Panc1 (cell line): ENCODE results near the gene MRAS. TPM values are rescaled to one million over a fixed set of nuclear protein-coding genes. Genes with fewer than 3 reads are reported as not detected.

Source experiments
- ATAC-seq: fragments of 200-7000 bp; cut with Tn5 transposase; 2 replicates; pipeline ENCODE4 v1.9.1; 2020; ENCODE audit warnings: mild to moderate bottlenecking, moderate library complexity
- BruUV-seq: library from RNA; stranded (reverse); fragments of 400-500 nt; replicated peaks from 2 replicates; lab custom pipeline; 2021; lab: Mats Ljungman, UMichigan
- CTCF ChIA-PET: fragments of 300-600 bp; sonication (Branson Sonifier 250); formaldehyde crosslinking; loops from one replicate; lab custom pipeline; 2022; ENCODE audit warnings: antibody characterized with exemption; lab: Charles Lee
- POLR2A ChIA-PET: fragments of 300-600 bp; sonication (Branson Sonifier 250); formaldehyde crosslinking; loops from one replicate; lab custom pipeline; 2022; ENCODE audit warnings: antibody characterized with exemption; lab: Charles Lee
- DNase-seq: peaks from one replicate; pipeline ENCODE4 v3.0.0-alpha.2; 2010; ENCODE audit warnings: low read depth, low spot score
- H3K27ac ChIP-seq: 2 replicates; pipeline ENCODE4 v1.5.1; 2011; ENCODE audit warnings: mild to moderate bottlenecking, low read length, inconsistent platforms
- H3K27me3 ChIP-seq: fragments of 200-500 bp; sonication (Bioruptor generic); 2 replicates; pipeline ENCODE4 v1.6.0; 2014; ENCODE audit warnings: low read length, inconsistent platforms; ENCODE audit not compliant: control insufficient read depth, insufficient read depth
- H3K36me3 ChIP-seq: fragments of 200-500 bp; sonication (Bioruptor generic); 2 replicates; pipeline ENCODE4 v1.5.1; 2014; ENCODE audit warnings: inconsistent platforms, mild to moderate bottlenecking, low read length, moderate library complexity; ENCODE audit not compliant: control insufficient read depth, insufficient read depth
- H3K4me1 ChIP-seq: 2 replicates; pipeline ENCODE4 v1.5.1; 2011; ENCODE audit warnings: inconsistent platforms, mild to moderate bottlenecking, low read length, moderate library complexity; ENCODE audit not compliant: control insufficient read depth, insufficient read depth
- H3K4me3 ChIP-seq, 2 experiments: 2 replicates each; pipeline ENCODE4 v1.5.1; 2011 to 2012; ENCODE audit warnings: low read depth in 2 of 2, low read length in 2 of 2, mild to moderate bottlenecking in 2 of 2, inconsistent platforms in 1 of 2, moderate library complexity in 1 of 2
- H3K9me3 ChIP-seq: fragments of 200-500 bp; sonication (Bioruptor generic); 2 replicates; pipeline ENCODE4 v1.5.1; 2014; ENCODE audit warnings: low read depth, mild to moderate bottlenecking, inconsistent platforms, low read length, moderate library complexity; ENCODE audit not compliant: control insufficient read depth, insufficient read depth
- CTCF ChIP-seq: fragments of 450-650 bp; IDR thresholded peaks from 2 replicates; pipeline ENCODE4 v1.5.1; 2017; ENCODE audit warnings: mild to moderate bottlenecking
- POLR2AphosphoS5 ChIP-seq: IDR thresholded peaks from 2 replicates; pipeline ENCODE4 v1.6.1; 2012; ENCODE audit warnings: mild to moderate bottlenecking, low read depth, low read length, moderate library complexity
- REST ChIP-seq, 2 experiments: IDR thresholded peaks; 2 replicates each; pipeline ENCODE4 v1.6.1; 2011 to 2012; ENCODE audit warnings: low read depth in 2 of 2, control low read depth in 1 of 2, low read length in 1 of 2, mild to moderate bottlenecking in 1 of 2, moderate library complexity in 1 of 2; ENCODE audit not compliant: insufficient read depth in 1 of 2
- SIN3A ChIP-seq: IDR thresholded peaks from 2 replicates; pipeline ENCODE4 v1.6.1; 2012; ENCODE audit warnings: low read depth, mild to moderate bottlenecking, low read length, moderate library complexity, borderline replicate concordance; ENCODE audit not compliant: insufficient read depth
- TCF7L2 ChIP-seq: IDR thresholded peaks from 2 replicates; pipeline ENCODE4 v1.6.1; 2011; ENCODE audit warnings: mild to moderate bottlenecking, low read depth, low read length, inconsistent platforms
- in situ Hi-C: cut with HindIII; loops from 2 replicates; pipeline ENCODE4 v1.10.0; 2016; ENCODE audit warnings: low sequenced_read_pairs, low pct_unique_long_range_greater_than_20kb
- intact Hi-C: fragments of 100-400 bp; cut with micrococcal nuclease; formaldehyde crosslinking; loops from one replicate; pipeline ENCODE4 v1.10.0; 2022; ENCODE audit not compliant: unreplicated experiment
- total RNA-seq: library from RNA; stranded (reverse); gene quantifications from one replicate; pipeline ENCODE4 v1.2.1, GENCODE V29; 2021; ENCODE audit not compliant: unreplicated experiment

The MRAS gene
- total RNA-seq, 1 experiment from 2014 or later = 14.2 TPM

- Histone ChIP-seq H3K9me3 (no peaks in the 10 kb centered on the region), H3K4me1 (no peaks in the 10 kb centered on the region), H3K27ac (no peak overlapping the region), H3K27me3 (no peaks in the 10 kb centered on the region), H3K4me3 (no peak overlapping the region), H3K36me3 (no peaks in the 10 kb centered on the region)
- BruUV-seq = no TSS peak
- no peak for TF ChIP-seq TCF7L2
- no peak for TF ChIP-seq CTCF
- TF ChIP-seq SIN3A = no peak
- TF ChIP-seq REST (IDR thresholded peaks at IDR 0.05; ENCODE audit: insufficient read depth in 1 of 2, low read depth in 2 of 2, low read length in 1 of 2) = no peak
- TF ChIP-seq POLR2AphosphoS5 = no peak
- no peak for DNase-seq
- ATAC-seq = no peak
- ChIA-PET POLR2A (no interaction called here), CTCF (no interaction called here)
- intact Hi-C loops (no loop called here), in situ Hi-C loops (no loop called here)
Measured at GRCh38 chr3:138359148-138359918, 11.0 kb downstream of the MRAS start.

- CTCF ChIA-PET = interaction anchor here (0.5 kb wide), 1 partner anchor 19 kb away, joined by 6 read pairs; no protein-coding TSS in a partner anchor
- Histone ChIP-seq H3K9me3 (no peaks in the 10 kb centered on the region), H3K27ac (no peak overlapping the region), H3K27me3 (no peaks in the 10 kb centered on the region), H3K36me3 (no peaks in the 10 kb centered on the region), H3K4me3 (no peak overlapping the region), H3K4me1 (no peaks in the 10 kb centered on the region)
- POLR2A ChIA-PET = no interaction called here
- no peak for DNase-seq
- in situ Hi-C loops (no loop called here), intact Hi-C loops (no loop called here)
- BruUV-seq = no TSS peak
- no peak for ATAC-seq
- TF ChIP-seq CTCF (no peak), POLR2AphosphoS5 (no peak), TCF7L2 (no peak), REST (IDR thresholded peaks at IDR 0.05; ENCODE audit: insufficient read depth in 1 of 2, low read depth in 2 of 2, low read length in 1 of 2) (no peak), SIN3A (no peak)
Measured at GRCh38 chr3:138359919-138360868, 11.8 kb downstream of the MRAS start.
